Gastroesophageal sphincter (tissue), 3 donors: ENCODE measurements around the gene BEST4.

Experiments used
- CTCF ChIP-seq, 4 experiments: fragments of 200-600 bp in 2 of 4; fragments of 450-650 bp in 2 of 4; sonication (generic) in 1 of 4; IDR thresholded peaks; one replicate each; pipeline ENCODE4 v1.5.1; 2017 to 2019; ENCODE audit warnings: antibody characterized with exemption in 4 of 4, mild to moderate bottlenecking in 2 of 4, moderate library complexity in 2 of 4
- EP300 ChIP-seq: sonication (generic); formaldehyde crosslinking; IDR thresholded peaks from one replicate; pipeline ENCODE4 v1.6.1; 2017; ENCODE audit warnings: antibody characterized with exemption, mild to moderate bottlenecking

- TF ChIP-seq CTCF (IDR thresholded peaks at IDR 0.05) (no peak), EP300 (no peak)
These were observed 11.3 kb downstream of the BEST4 start for GRCh38 chr1:44776730-44777068.
